ENCODE results near the gene WFIKKN2. TPM values are rescaled to one million over a fixed set of nuclear protein-coding genes. Genes with fewer than 3 reads are reported as not detected.

WFIKKN2 gene
- polyA plus RNA-seq, 1 donor (not counting 4 experiments of a cell fraction or from before 2014, with no cell fraction given) = not detected

DNA sequence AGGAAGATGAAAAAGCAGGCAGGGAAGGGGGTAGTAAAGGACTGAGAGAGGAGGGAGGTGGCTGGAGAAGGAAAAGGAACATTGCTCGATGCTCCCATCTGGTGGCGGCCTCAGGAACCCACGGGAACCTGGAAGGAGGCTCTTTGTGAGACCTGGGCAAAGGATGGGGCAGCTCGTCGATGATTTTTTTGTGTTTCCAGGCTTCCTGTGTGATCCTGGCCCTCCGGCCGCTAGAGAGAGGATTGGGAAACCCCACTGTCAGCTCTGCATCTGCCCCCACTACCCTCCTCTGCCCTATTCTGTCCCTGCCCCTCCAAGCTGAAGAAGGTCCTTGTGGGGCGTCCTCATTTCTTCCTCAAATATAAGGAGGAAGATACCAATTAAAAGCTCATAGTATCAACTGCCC lies 6.6 kb downstream of the WFIKKN2 start:
- H3K4me3 ChIP-seq (ENCODE audit: control insufficient read depth in 2 of 3, extremely low read depth in 1 of 3, insufficient read depth in 2 of 3, low read depth in 1 of 3, low read length in 3 of 3) = no peak overlapping the region
- peaks cover 28% of the 10 kb centered on the region for H3K4me1 ChIP-seq (ENCODE audit: control insufficient read depth, extremely low read depth, insufficient read depth, low read length)
- no peak for TF ChIP-seq EZH2 (IDR thresholded peaks at IDR 0.05; ENCODE audit: low read length)
- TF ChIP-seq, protein P1, sequence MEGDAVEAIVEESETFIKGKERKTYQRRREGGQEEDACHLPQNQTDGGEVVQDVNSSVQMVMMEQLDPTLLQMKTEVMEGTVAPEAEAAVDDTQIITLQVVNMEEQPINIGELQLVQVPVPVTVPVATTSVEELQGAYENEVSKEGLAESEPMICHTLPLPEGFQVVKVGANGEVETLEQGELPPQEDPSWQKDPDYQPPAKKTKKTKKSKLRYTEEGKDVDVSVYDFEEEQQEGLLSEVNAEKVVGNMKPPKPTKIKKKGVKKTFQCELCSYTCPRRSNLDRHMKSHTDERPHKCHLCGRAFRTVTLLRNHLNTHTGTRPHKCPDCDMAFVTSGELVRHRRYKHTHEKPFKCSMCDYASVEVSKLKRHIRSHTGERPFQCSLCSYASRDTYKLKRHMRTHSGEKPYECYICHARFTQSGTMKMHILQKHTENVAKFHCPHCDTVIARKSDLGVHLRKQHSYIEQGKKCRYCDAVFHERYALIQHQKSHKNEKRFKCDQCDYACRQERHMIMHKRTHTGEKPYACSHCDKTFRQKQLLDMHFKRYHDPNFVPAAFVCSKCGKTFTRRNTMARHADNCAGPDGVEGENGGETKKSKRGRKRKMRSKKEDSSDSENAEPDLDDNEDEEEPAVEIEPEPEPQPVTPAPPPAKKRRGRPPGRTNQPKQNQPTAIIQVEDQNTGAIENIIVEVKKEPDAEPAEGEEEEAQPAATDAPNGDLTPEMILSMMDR (optimal IDR thresholded peaks at IDR 0.05 in 1 of 3, IDR thresholded peaks at IDR 0.05 in 1 of 3, conservative IDR thresholded peaks at IDR 0.05 in 1 of 3; ENCODE audit: extremely low read depth in 1 of 3, insufficient read depth in 2 of 3, low read length in 3 of 3) = peak; percentile 84 to 95 (median 86)
- H3K36me3 ChIP-seq (ENCODE audit: control insufficient read depth in 2 of 2, extremely low read depth in 1 of 2, insufficient read depth in 2 of 2, low read length in 2 of 2) = no peaks in the 10 kb centered on the region
- no peak overlapping the region for H3K4me2 ChIP-seq (ENCODE audit: control insufficient read depth, extremely low read depth, insufficient read depth, low read depth, low read length)
- no peaks in the 10 kb centered on the region for H3K79me2 ChIP-seq (ENCODE audit: control insufficient read depth, insufficient read depth, low read length)
- H2AFZ ChIP-seq (ENCODE audit: control insufficient read depth, low read length) = no peak overlapping the region
- no peak overlapping the region for H3K9ac ChIP-seq (ENCODE audit: control insufficient read depth, extremely low read depth, insufficient read depth, low read length)
- no peaks in the 10 kb centered on the region for H4K20me1 ChIP-seq (ENCODE audit: control insufficient read depth, extremely low read depth, insufficient read depth, low read length)
- H3K9me3 ChIP-seq (ENCODE audit: control insufficient read depth, low read depth, low read length) = no peaks in the 10 kb centered on the region
- dilution Hi-C loops (cut with MboI; ENCODE audit: extremely low pct_ligation_motif_present, low sequenced_read_pairs) = no loop called here
- H3K9me1 ChIP-seq (ENCODE audit: control insufficient read depth, extremely low read depth, insufficient read depth, low read length) = no peaks in the 10 kb centered on the region
- peak; percentile 92 for FAIRE-seq
- H3K27me3 ChIP-seq (ENCODE audit: control insufficient read depth, extremely low read depth, insufficient read depth, low read length) = no peaks in the 10 kb centered on the region
- no peak overlapping the region for H3K27ac ChIP-seq (ENCODE audit: control insufficient read depth, insufficient read depth, low read length)
- no peak for DNase-seq (ENCODE audit: low read depth, low spot score)

DNA sequence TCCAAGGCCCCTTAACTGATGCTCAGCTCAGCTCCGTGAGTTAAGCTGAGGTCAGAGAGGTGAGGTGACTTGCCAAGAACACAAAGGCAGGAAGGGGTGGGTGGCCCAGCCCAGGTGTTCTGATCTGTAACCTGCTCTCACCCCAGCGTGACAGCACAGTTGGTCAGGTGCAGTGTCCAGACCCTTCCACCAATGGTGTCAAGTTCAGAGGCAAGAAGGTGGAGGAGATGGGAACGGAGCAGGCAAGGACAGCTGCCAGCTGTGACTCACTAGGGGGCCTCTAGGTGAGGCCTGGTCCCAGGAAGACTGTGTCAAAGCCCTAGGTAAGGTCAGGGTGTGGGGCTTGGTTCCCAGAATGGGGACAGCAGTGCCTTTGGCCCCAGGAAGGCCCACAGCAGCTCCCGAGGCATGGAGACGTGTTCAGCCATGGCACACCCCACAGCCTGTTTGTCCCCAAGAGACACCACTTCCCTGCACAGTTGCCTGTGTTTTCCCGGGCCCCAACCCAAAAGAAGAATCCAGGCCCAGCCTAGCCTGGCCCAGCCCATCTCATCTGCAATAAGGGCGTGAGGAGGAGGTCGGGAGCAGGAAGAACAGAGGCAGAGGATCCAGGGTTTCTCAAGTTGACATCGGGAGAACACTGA lies 7.2 kb downstream of the WFIKKN2 start:
- H3K27ac ChIP-seq (ENCODE audit: control insufficient read depth, insufficient read depth, low read length) = no peak overlapping the region
- peak overlapping the region; percentile 20 for H3K9ac ChIP-seq (ENCODE audit: control insufficient read depth, extremely low read depth, insufficient read depth, low read length)
- no peaks in the 10 kb centered on the region for H3K79me2 ChIP-seq (ENCODE audit: control insufficient read depth, insufficient read depth, low read length)
- H3K9me3 ChIP-seq (ENCODE audit: control insufficient read depth, low read depth, low read length) = no peaks in the 10 kb centered on the region
- dilution Hi-C loops (cut with MboI; ENCODE audit: extremely low pct_ligation_motif_present, low sequenced_read_pairs) = no loop called here
- TF ChIP-seq EZH2 (IDR thresholded peaks at IDR 0.05; ENCODE audit: low read length) = no peak
- TF ChIP-seq, protein P1 (optimal IDR thresholded peaks at IDR 0.05 in 1 of 3, IDR thresholded peaks at IDR 0.05 in 1 of 3, conservative IDR thresholded peaks at IDR 0.05 in 1 of 3; ENCODE audit: extremely low read depth in 1 of 3, insufficient read depth in 2 of 3, low read length in 3 of 3) = peak in 1 of 3 experiments; percentile 4
- H4K20me1 ChIP-seq (ENCODE audit: control insufficient read depth, extremely low read depth, insufficient read depth, low read length) = no peaks in the 10 kb centered on the region
- H3K27me3 ChIP-seq (ENCODE audit: control insufficient read depth, extremely low read depth, insufficient read depth, low read length) = no peaks in the 10 kb centered on the region
- no peaks in the 10 kb centered on the region for H3K9me1 ChIP-seq (ENCODE audit: control insufficient read depth, extremely low read depth, insufficient read depth, low read length)
- FAIRE-seq (no peak), DNase-seq (ENCODE audit: low read depth, low spot score) (no peak)
- H2AFZ ChIP-seq (ENCODE audit: control insufficient read depth, low read length) = no peak overlapping the region
- H3K36me3 ChIP-seq (ENCODE audit: control insufficient read depth in 2 of 2, extremely low read depth in 1 of 2, insufficient read depth in 2 of 2, low read length in 2 of 2) = no peaks in the 10 kb centered on the region
- H3K4me1 ChIP-seq (ENCODE audit: control insufficient read depth, extremely low read depth, insufficient read depth, low read length) = peaks cover 28% of the 10 kb centered on the region
- no peak overlapping the region for H3K4me3 ChIP-seq (ENCODE audit: control insufficient read depth in 2 of 3, extremely low read depth in 1 of 3, insufficient read depth in 2 of 3, low read depth in 1 of 3, low read length in 3 of 3)
- no peak overlapping the region for H3K4me2 ChIP-seq (ENCODE audit: control insufficient read depth, extremely low read depth, insufficient read depth, low read depth, low read length)

Data from keratinocyte (primary cell).